H1 (cell line): ENCODE measurements around the gene KCNIP2. TPM values are rescaled to one million over a fixed set of nuclear protein-coding genes. Genes with fewer than 3 reads are reported as not detected.

Experiments used
- CTCF ChIA-PET: fragments of 300-600 bp; sonication (Branson Sonifier 250); formaldehyde crosslinking; loops from one replicate; lab custom pipeline; 2021; ENCODE audit not compliant: partially characterized antibody; lab: Charles Lee
- POLR2A ChIA-PET: fragments of 300-600 bp; sonication (Branson Sonifier 250); formaldehyde crosslinking; loops from one replicate; lab custom pipeline; 2021; ENCODE audit warnings: inconsistent platforms; ENCODE audit not compliant: partially characterized antibody; lab: Charles Lee
- DNase-seq, 2 experiments: peaks; one replicate each; pipeline versions ENCODE4 v3.0.0 to v3.0.0-alpha.2; 2010 to 2022; ENCODE audit warnings: low spot score in 2 of 2, low read depth in 1 of 2, mixed read lengths in 1 of 2
- FAIRE-seq: peaks from 2 replicates; lab custom pipeline; 2011; peaks lifted over from hg19 to GRCh38; lab: Jason Lieb, UNC
- H2AFZ ChIP-seq: 2 replicates; pipeline ENCODE4 v1.8.1; 2012; ENCODE audit warnings: low read length, inconsistent platforms
- H2AK5ac ChIP-seq: 2 replicates; pipeline ENCODE4 v1.6.1; 2013; ENCODE audit warnings: low read depth, low read length
- H2BK120ac ChIP-seq: replicated peaks from 2 replicates; pipeline ENCODE3; 2013; ENCODE audit warnings: low read depth, low read length, inconsistent platforms
- H2BK12ac ChIP-seq: 2 replicates; pipeline ENCODE4 v1.6.1; 2013; ENCODE audit warnings: low read depth, low read length
- H2BK15ac ChIP-seq: 2 replicates; pipeline ENCODE4 v1.6.1; 2013; ENCODE audit warnings: low read length
- H2BK20ac ChIP-seq: 2 replicates; pipeline ENCODE4 v1.6.1; 2013; ENCODE audit warnings: low read length
- H2BK5ac ChIP-seq: 2 replicates; pipeline ENCODE4 v1.6.1; 2013; ENCODE audit warnings: low read depth, low read length
- H3K14ac ChIP-seq: 2 replicates; pipeline ENCODE4 v1.6.1; 2013; ENCODE audit warnings: inconsistent platforms; ENCODE audit not compliant: insufficient read length
- H3K18ac ChIP-seq: 2 replicates; pipeline ENCODE4 v1.6.1; 2013; ENCODE audit warnings: low read length; ENCODE audit errors: extremely low read depth
- H3K23ac ChIP-seq: 2 replicates; pipeline ENCODE4 v1.6.1; 2013; ENCODE audit warnings: inconsistent platforms; ENCODE audit not compliant: insufficient read length
- H3K23me2 ChIP-seq: 2 replicates; pipeline ENCODE4 v1.6.1; 2013; ENCODE audit warnings: low read depth, low read length
- H3K27ac ChIP-seq: 2 replicates; pipeline ENCODE4 v1.6.1; 2011; ENCODE audit warnings: low read depth, low read length, inconsistent platforms
- H3K27me3 ChIP-seq, 4 experiments: replicated peaks in 1 of 4; 1 replicate in 1 of 4; 2 replicates in 3 of 4; pipeline versions ENCODE4 v1.6.1 to v1.8.1; 2011 to 2013; ENCODE audit warnings: low read length in 3 of 4, mild to moderate bottlenecking in 3 of 4, inconsistent platforms in 2 of 4, mixed read lengths in 2 of 4, moderate library complexity in 1 of 4; ENCODE audit not compliant: control insufficient read depth in 3 of 4, insufficient read depth in 3 of 4; ENCODE audit errors: extremely low read depth in 1 of 4
- H3K36me3 ChIP-seq, 4 experiments: 2 replicates each; pipeline versions ENCODE4 v1.6.1 to v1.8.1; 2011 to 2013; ENCODE audit warnings: mild to moderate bottlenecking in 4 of 4, low read length in 3 of 4, moderate library complexity in 2 of 4, control low read depth in 1 of 4, inconsistent platforms in 1 of 4; ENCODE audit not compliant: insufficient read depth in 4 of 4, control insufficient read depth in 2 of 4
- H3K4ac ChIP-seq: replicated peaks from 2 replicates; pipeline ENCODE3; 2013; ENCODE audit warnings: low read length, low read depth, mixed read lengths, inconsistent platforms; ENCODE audit not compliant: insufficient read length
- H3K4me1 ChIP-seq, 4 experiments: replicated peaks in 1 of 4; 1 replicate in 1 of 4; 2 replicates in 3 of 4; pipeline versions ENCODE4 v1.6.1 to v1.8.1; 2011 to 2013; ENCODE audit warnings: low read length in 3 of 4, inconsistent platforms in 2 of 4, mixed read lengths in 1 of 4; ENCODE audit not compliant: insufficient read depth in 4 of 4, control insufficient read depth in 3 of 4
- H3K4me2 ChIP-seq, 2 experiments: 2 replicates each; pipeline versions ENCODE4 v1.6.1 to v1.8.1; 2011 to 2013; ENCODE audit warnings: low read depth in 2 of 2, low read length in 2 of 2, control low read depth in 1 of 2, inconsistent platforms in 1 of 2, mild to moderate bottlenecking in 1 of 2; ENCODE audit not compliant: insufficient read depth in 1 of 2
- H3K4me3 ChIP-seq, 4 experiments: fragments of 200-600, 300-600 bp in 1 of 4; sonication (generic), shearing (Covaris generic), sonication (Bioruptor Twin) in 1 of 4; 2 replicates each; pipeline versions ENCODE4 v1.5.1 to v1.8.1; 2011 to 2016; ENCODE audit warnings: low read length in 4 of 4, low read depth in 3 of 4, control low read depth in 2 of 4, inconsistent platforms in 2 of 4, mild to moderate bottlenecking in 2 of 4, mixed read lengths in 1 of 4, moderate library complexity in 1 of 4; ENCODE audit not compliant: insufficient read depth in 2 of 4; ENCODE audit errors: extremely low read depth in 1 of 4
- H3K56ac ChIP-seq: replicated peaks from 2 replicates; pipeline ENCODE3; 2013; ENCODE audit warnings: low read depth, mild to moderate bottlenecking, mixed read lengths, low read length, inconsistent platforms; ENCODE audit not compliant: insufficient read length
- H3K79me1 ChIP-seq: 2 replicates; pipeline ENCODE4 v1.6.1; 2013; ENCODE audit warnings: low read depth, low read length, control low read depth
- H3K79me2 ChIP-seq, 2 experiments: 2 replicates each; pipeline versions ENCODE4 v1.6.1 to v1.8.1; 2012 to 2013; ENCODE audit warnings: low read length in 2 of 2, mild to moderate bottlenecking in 2 of 2, inconsistent platforms in 1 of 2; ENCODE audit not compliant: insufficient read depth in 2 of 2, control insufficient read depth in 1 of 2
- H3K9ac ChIP-seq, 4 experiments: replicated peaks in 1 of 4; 1 replicate in 1 of 4; 2 replicates in 3 of 4; pipeline versions ENCODE4 v1.6.1 to v1.8.1; 2011 to 2013; ENCODE audit warnings: low read depth in 3 of 4, low read length in 3 of 4, control low read depth in 2 of 4, mild to moderate bottlenecking in 2 of 4, moderate library complexity in 2 of 4, inconsistent platforms in 1 of 4; ENCODE audit errors: extremely low read depth in 1 of 4
- H3K9me3 ChIP-seq, 2 experiments: 2 replicates each; pipeline versions ENCODE4 v1.6.1 to v1.8.1; 2012 to 2013; ENCODE audit warnings: mild to moderate bottlenecking in 2 of 2, moderate library complexity in 2 of 2, control low read depth in 1 of 2, inconsistent platforms in 1 of 2, low read depth in 1 of 2, low read length in 1 of 2, mixed read lengths in 1 of 2; ENCODE audit not compliant: insufficient read depth in 2 of 2
- H4K20me1 ChIP-seq, 2 experiments: replicated peaks in 1 of 2; 2 replicates each; pipeline versions ENCODE3 to v1.8.1; 2011 to 2013; ENCODE audit warnings: inconsistent platforms in 2 of 2, low read length in 2 of 2, mild to moderate bottlenecking in 1 of 2; ENCODE audit not compliant: insufficient read depth in 2 of 2, control insufficient read depth in 1 of 2
- H4K5ac ChIP-seq: 2 replicates; pipeline ENCODE4 v1.6.1; 2013; ENCODE audit warnings: low read length, low read depth, mixed read lengths, inconsistent platforms; ENCODE audit not compliant: insufficient read length
- H4K8ac ChIP-seq: 2 replicates; pipeline ENCODE4 v1.8.0; 2013; ENCODE audit warnings: mild to moderate bottlenecking, moderate library complexity, low read length, inconsistent platforms; ENCODE audit not compliant: insufficient read depth; ENCODE audit errors: extremely low read depth
- H4K91ac ChIP-seq: replicated peaks from 2 replicates; pipeline ENCODE3; 2013; ENCODE audit warnings: low read length, mixed read lengths, inconsistent platforms; ENCODE audit not compliant: insufficient read length
- BRCA1 ChIP-seq: IDR thresholded peaks from 2 replicates; pipeline ENCODE4 v1.6.1; 2012; ENCODE audit warnings: low read depth, low read length, improper control_type of control experiment
- EGR1 ChIP-seq: IDR thresholded peaks from 2 replicates; pipeline ENCODE4 v1.6.1; 2011; ENCODE audit warnings: low read depth, low read length, borderline replicate concordance
- JUN ChIP-seq: IDR thresholded peaks from 2 replicates; pipeline ENCODE4 v1.6.1; 2011; ENCODE audit warnings: low read depth, mild to moderate bottlenecking, improper control_type of control experiment, low read length
- KDM4A ChIP-seq: IDR thresholded peaks from one replicate; pipeline ENCODE4 v1.7.1; 2012; ENCODE audit warnings: low read depth, mild to moderate bottlenecking, moderate library complexity, low read length, inconsistent platforms; ENCODE audit not compliant: severe bottlenecking
- POLR2A ChIP-seq, 2 experiments: IDR thresholded peaks; 1 replicate in 1 of 2; 2 replicates in 1 of 2; pipeline ENCODE4 v1.6.1; 2011; ENCODE audit warnings: low read depth in 2 of 2, low read length in 2 of 2, mild to moderate bottlenecking in 2 of 2; ENCODE audit errors: control extremely low read depth in 1 of 2
- RBBP5 ChIP-seq: IDR thresholded peaks from 2 replicates; pipeline ENCODE4 v1.7.1; 2012; ENCODE audit warnings: low read depth, mild to moderate bottlenecking, inconsistent platforms, low read length, moderate library complexity, borderline replicate concordance
- SAP30 ChIP-seq: fragments of 300-600 bp; sonication (generic); IDR thresholded peaks from 2 replicates; pipeline ENCODE4 v1.7.1; 2012; ENCODE audit warnings: low read length, moderate library complexity, mild to moderate bottlenecking, inconsistent platforms; ENCODE audit not compliant: insufficient read depth, insufficient replicate concordance
- SIRT6 ChIP-seq: IDR thresholded peaks from one replicate; pipeline ENCODE4 v1.7.1; 2012; ENCODE audit warnings: low read length, inconsistent platforms
- SUZ12 ChIP-seq: fragments of 200-600 bp; sonication (generic); IDR thresholded peaks from 2 replicates; pipeline ENCODE4 v1.6.1; 2012; ENCODE audit warnings: mild to moderate bottlenecking, inconsistent platforms, low read length, moderate library complexity, mixed read lengths
- WGBS, 2 experiments: shearing (Covaris generic) in 1 of 2; methylation state at CpG; one replicate each; pipeline versions ENCODE4 v1.1.6 to v1.1.7; 2013 to 2015; ENCODE audit warnings: low lambda C conversion rate in 2 of 2, mixed read lengths in 2 of 2, inconsistent platforms in 1 of 2, low coverage in 1 of 2, missing lambda C conversion rate in 1 of 2; ENCODE audit not compliant: insufficient replicate concordance in 2 of 2, insufficient coverage in 1 of 2, insufficient read length in 1 of 2; ENCODE audit errors: extremely low coverage in 1 of 2, missing lambda C conversion rate in 1 of 2; 5-methylcytosine and 5-hydroxymethylcytosine counted together
- polyA plus RNA-seq, 7 experiments: library from polyadenylated mRNA; depleted of rRNA in 3 of 7; stranded (reverse) in 5 of 7; unstranded in 2 of 7; fragments of >200 nt in 5 of 7; fragments of 200-250 nt in 2 of 7; gene quantifications; 1 replicate in 5 of 7; 2 replicates in 1 of 7; 4 replicates in 1 of 7; pipeline versions ENCODE4 v1.2.1 to v1.2.3, GENCODE V29; 2011 to 2013; ENCODE audit warnings: missing spikeins in 2 of 7, mixed read lengths in 2 of 7
- total RNA-seq: library from RNA; stranded (reverse); fragmentation: NEBNext Ultra II Directional; extraction: Animal tissue kit (Norgen Biotek cat#: 25700); gene quantifications from 2 replicates; pipeline ENCODE4 v1.2.1, GENCODE V29; 2021
- TF ChIP-seq, protein P1 (sequence below), 3 experiments: IDR thresholded peaks; 1 replicate in 2 of 3; 2 replicates in 1 of 3; pipeline versions ENCODE4 v1.5.1 to v1.6.1; 2011; ENCODE audit warnings: low read length in 3 of 3, mild to moderate bottlenecking in 3 of 3, inconsistent platforms in 2 of 3, low read depth in 1 of 3, moderate library complexity in 1 of 3; ENCODE audit not compliant: insufficient read depth in 1 of 3; ENCODE audit errors: control extremely low read depth in 1 of 3

The KCNIP2 gene
- total and polyA plus RNA-seq, 2 of the 8 experiments (the other 6 are each of a cell fraction or from before 2014, with no cell fraction given) = 2.7 to 6.0 TPM

DNA sequence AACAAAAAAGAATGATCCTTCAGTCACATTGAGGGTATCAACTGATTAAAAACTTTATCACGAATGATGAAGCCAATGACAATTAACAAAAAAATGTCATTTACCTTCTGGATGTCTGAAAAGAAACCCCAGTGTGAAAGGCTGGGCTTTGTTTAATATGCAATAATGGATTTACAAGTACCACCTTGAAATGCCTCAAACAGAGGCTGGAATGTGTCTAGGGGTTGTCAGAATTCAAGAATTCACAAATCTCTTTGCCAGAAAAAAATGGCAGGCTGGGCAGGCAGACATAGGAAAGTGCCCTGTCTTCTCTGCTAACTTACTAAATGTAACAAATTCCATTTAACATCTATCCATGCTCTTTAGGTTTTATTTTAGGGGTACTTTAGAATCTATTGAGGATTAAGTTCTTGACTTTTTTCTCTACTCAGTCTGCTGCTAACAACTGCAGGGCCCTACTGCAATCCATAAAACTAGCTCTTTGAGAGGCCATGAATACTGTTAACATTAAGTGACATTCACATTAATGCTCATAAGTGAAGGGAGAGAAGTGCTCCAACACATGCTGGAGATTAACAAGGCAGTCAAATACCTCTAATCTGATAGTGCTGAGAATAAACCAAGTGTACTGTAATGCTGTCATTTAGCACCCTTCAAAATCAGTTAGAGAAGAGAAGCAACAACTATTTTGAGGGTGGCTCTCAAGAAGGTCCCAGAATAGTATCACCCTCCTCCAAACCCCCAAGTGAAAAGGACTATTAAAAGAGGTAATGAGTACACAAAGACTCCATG, 43.1 kb upstream of the KCNIP2 start:
- no peaks in the 10 kb centered on the region for H3K27me3 ChIP-seq
- no peaks in the 10 kb centered on the region for H3K4me1 ChIP-seq
- H4K8ac ChIP-seq = no peak overlapping the region
- no peaks in the 10 kb centered on the region for H3K23me2 ChIP-seq
- no peak overlapping the region for H3K4ac ChIP-seq
- no peak overlapping the region for H3K4me2 ChIP-seq
- no peaks in the 10 kb centered on the region for H3K79me2 ChIP-seq
- H2AFZ ChIP-seq = no peak overlapping the region
- no peak overlapping the region for H2BK20ac ChIP-seq
- H3K23ac ChIP-seq = no peak overlapping the region
- H4K5ac ChIP-seq = no peak overlapping the region
- no peaks in the 10 kb centered on the region for H3K36me3 ChIP-seq
- H3K79me1 ChIP-seq = no peaks in the 10 kb centered on the region
- no peak overlapping the region for H3K14ac ChIP-seq
- FAIRE-seq (no peak), DNase-seq (no peak)
- WGBS, 2 experiments = 76% methylated on average over 1 of the region's 1 CpG; no CpG with 5 or more reads in 1 of the 2 experiments
- no peak overlapping the region for H2BK12ac ChIP-seq
- H2BK15ac ChIP-seq = no peak overlapping the region
- no peaks in the 10 kb centered on the region for H4K20me1 ChIP-seq
- H4K91ac ChIP-seq = no peak overlapping the region
- ChIA-PET CTCF (interaction anchor here (0.9 to 16.8 kb wide), 9 partner anchors 7 to 186 kb away, joined by 3 to 210 read pairs (median 4); no protein-coding TSS in a partner anchor), POLR2A (no interaction called here)
- H3K56ac ChIP-seq = no peak overlapping the region
- H3K18ac ChIP-seq = no peak overlapping the region
- H2BK120ac ChIP-seq = no peak overlapping the region
- H2AK5ac ChIP-seq = no peak overlapping the region
- H2BK5ac ChIP-seq = no peak overlapping the region
- no peaks in the 10 kb centered on the region for H3K9me3 ChIP-seq
- H3K4me3 ChIP-seq = no peak overlapping the region
- H3K27ac ChIP-seq = no peak overlapping the region
- no peak overlapping the region for H3K9ac ChIP-seq
- TF ChIP-seq RBBP5 = no peak
- TF ChIP-seq BRCA1 = no peak
- no peak for TF ChIP-seq KDM4A
- no peak for TF ChIP-seq EGR1
- TF ChIP-seq SUZ12 = no peak
- no peak for TF ChIP-seq POLR2A (IDR thresholded peaks at IDR 0.05; ENCODE audit: control extremely low read depth in 1 of 2, low read depth in 2 of 2, low read length in 2 of 2)
- TF ChIP-seq SIRT6 = no peak
- TF ChIP-seq SAP30 = no peak
- TF ChIP-seq JUN = no peak
- TF ChIP-seq, protein P1, sequence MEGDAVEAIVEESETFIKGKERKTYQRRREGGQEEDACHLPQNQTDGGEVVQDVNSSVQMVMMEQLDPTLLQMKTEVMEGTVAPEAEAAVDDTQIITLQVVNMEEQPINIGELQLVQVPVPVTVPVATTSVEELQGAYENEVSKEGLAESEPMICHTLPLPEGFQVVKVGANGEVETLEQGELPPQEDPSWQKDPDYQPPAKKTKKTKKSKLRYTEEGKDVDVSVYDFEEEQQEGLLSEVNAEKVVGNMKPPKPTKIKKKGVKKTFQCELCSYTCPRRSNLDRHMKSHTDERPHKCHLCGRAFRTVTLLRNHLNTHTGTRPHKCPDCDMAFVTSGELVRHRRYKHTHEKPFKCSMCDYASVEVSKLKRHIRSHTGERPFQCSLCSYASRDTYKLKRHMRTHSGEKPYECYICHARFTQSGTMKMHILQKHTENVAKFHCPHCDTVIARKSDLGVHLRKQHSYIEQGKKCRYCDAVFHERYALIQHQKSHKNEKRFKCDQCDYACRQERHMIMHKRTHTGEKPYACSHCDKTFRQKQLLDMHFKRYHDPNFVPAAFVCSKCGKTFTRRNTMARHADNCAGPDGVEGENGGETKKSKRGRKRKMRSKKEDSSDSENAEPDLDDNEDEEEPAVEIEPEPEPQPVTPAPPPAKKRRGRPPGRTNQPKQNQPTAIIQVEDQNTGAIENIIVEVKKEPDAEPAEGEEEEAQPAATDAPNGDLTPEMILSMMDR (IDR thresholded peaks at IDR 0.05; ENCODE audit: control extremely low read depth in 1 of 3, insufficient read depth in 1 of 3, low read depth in 1 of 3, low read length in 3 of 3) = no peak
